Effector memory CD4-positive, alpha-beta T cell (primary cell): ENCODE measurements around the gene ANXA4.
A peak's percentile ranks its signal among the peaks of the same experiment; 100 is the strongest.

Experiments
- DNase-seq, 3 donors: peaks; one replicate each; pipeline ENCODE4 v3.0.0-alpha.2; 2020
- H3K27ac ChIP-seq: 2 replicates; pipeline ENCODE4 v1.7.0; 2013; ENCODE audit warnings: mild to moderate bottlenecking, low read length, moderate library complexity; ENCODE audit not compliant: insufficient read depth, poor library complexity, severe bottlenecking
- H3K27me3 ChIP-seq: replicated peaks from 2 replicates; pipeline ENCODE4 v1.7.0; 2013; ENCODE audit warnings: mild to moderate bottlenecking, low read length; ENCODE audit not compliant: insufficient read depth, control insufficient read depth, poor library complexity, severe bottlenecking
- H3K36me3 ChIP-seq: 2 replicates; pipeline ENCODE4 v1.7.0; 2013; ENCODE audit warnings: mild to moderate bottlenecking, low read length, moderate library complexity; ENCODE audit not compliant: control insufficient read depth, insufficient read depth
- H3K4me1 ChIP-seq: 2 replicates; pipeline ENCODE4 v1.7.0; 2013; ENCODE audit warnings: low read length, mild to moderate bottlenecking; ENCODE audit not compliant: control insufficient read depth, insufficient read depth, poor library complexity, severe bottlenecking
- H3K4me3 ChIP-seq: 2 replicates; pipeline ENCODE4 v1.7.0; 2013; ENCODE audit warnings: low read length, low read depth, mild to moderate bottlenecking; ENCODE audit not compliant: insufficient read depth, poor library complexity, severe bottlenecking
- H3K9me3 ChIP-seq: 2 replicates; pipeline ENCODE4 v1.7.0; 2013; ENCODE audit warnings: mild to moderate bottlenecking, low read length, moderate library complexity; ENCODE audit not compliant: control insufficient read depth

ANXA4 gene

DNA sequence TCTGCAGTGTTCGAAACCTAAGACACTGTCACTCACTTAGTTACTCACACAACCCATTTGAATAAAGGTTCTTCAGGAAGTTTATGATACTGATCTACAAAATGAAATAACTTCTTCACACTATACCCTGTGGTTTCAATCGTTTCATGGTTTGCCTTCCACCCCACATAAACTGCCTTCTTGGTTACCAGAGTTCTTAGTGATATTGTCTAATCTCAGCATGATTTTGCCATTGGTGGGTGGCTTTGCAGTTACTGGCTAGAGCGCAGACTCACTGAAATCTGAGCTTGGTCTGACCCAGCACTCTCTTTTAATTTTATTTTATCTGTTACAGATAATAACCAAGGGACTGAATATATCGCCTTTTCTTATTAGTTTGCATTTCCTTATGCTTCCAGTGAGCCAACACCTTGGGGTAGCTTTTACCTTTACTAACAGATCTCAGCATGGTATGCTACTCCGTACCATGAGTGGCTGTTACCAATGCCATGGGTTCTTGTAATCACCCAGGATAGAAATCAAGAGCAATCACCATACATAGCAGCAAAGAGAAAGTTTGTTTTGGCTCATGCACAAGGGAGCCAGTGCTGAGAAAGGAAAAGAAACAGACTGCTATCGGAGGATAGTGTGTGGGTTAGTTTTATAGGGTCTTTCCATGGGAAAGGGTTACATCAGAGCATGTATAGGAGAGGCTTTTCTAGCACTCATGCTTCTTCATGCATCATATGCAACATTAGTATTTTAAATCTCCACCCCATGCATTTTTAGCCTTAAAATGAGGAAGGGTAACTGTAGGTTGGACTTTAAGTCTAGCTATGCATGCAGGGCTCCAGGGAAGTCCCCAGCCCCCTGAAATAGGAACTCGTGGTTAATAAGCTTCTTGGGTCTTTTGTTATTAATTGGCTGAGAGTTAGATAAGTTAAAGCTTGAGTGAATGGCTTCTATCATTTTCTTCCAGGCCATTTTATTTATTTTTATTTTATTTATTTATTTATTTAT lies 33.3 kb downstream of the ANXA4 start:
- Histone ChIP-seq H3K4me3 (no peak overlapping the region), H3K27ac (no peak overlapping the region), H3K9me3 (no peaks in the 10 kb centered on the region), H3K36me3 (no peaks in the 10 kb centered on the region), H3K27me3 (no peaks in the 10 kb centered on the region), H3K4me1 (peaks cover 9% of the 10 kb centered on the region)
- DNase-seq: peak in 1 of 3 donors; percentile 5

DNA sequence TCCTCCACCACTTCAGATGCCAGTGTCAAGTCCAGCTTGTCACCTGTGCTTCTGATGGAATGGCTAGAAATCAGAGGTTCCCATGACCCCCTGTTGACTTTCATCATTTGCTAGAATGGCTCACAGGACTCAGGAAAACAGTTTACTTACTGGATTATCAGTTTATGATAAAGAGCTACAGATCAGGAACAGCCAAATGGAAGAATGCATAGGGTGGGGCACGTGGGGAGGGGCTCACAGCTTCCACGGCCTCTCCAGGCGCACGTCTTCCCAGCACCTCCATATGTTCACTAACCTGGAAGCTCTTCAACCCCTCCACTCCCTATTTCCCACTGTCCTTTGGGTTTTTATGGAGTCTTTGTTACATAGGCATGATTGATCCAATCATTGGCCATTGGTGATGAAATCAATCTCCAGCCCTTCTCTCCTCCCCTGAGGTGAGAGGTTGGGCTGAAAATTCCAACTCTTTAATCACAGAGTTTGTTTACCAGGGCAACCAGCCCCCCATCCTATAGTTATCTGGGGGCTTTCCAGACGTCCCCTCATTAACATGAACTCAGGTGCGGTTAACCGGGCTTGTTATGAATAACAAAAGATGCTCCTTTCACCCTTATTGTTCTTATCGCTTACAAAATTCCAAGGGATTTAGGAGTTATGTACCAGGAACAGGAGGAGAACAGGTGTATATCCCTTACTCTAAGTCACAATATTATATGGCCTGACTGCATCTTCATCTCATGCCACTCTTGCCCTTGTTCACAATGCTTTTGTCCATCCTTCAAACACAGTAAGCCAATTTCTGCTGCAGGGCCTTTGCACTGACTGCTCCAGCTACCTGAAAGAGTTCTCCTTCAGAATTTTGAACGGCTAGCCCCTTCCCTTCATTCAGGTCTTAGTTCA lies 35.2 kb downstream of the ANXA4 start:
- no peaks in the 10 kb centered on the region for H3K9me3 ChIP-seq
- H3K4me3 ChIP-seq: no peak overlapping the region
- H3K4me1 ChIP-seq: peaks cover 9% of the 10 kb centered on the region
- DNase-seq: no peak
- no peaks in the 10 kb centered on the region for H3K27me3 ChIP-seq
- no peak overlapping the region for H3K27ac ChIP-seq
- H3K36me3 ChIP-seq: no peaks in the 10 kb centered on the region

DNA sequence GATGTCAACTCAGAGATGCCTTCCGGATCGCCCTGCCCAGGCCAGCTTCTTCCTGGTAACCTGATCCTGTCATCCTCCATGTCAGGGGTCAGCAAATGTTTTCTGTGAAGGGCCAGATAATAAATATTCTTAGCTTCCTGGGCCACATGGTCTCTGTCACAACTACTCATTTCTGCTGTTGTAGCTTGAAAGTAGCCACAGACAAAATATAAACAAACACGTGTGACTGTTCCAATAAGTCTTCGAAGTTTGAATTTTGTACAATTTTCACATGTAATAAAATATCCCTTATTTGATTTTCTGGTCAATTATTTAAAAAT lies 35.8 kb downstream of the ANXA4 start:
- no peaks in the 10 kb centered on the region for H3K36me3 ChIP-seq

DNA sequence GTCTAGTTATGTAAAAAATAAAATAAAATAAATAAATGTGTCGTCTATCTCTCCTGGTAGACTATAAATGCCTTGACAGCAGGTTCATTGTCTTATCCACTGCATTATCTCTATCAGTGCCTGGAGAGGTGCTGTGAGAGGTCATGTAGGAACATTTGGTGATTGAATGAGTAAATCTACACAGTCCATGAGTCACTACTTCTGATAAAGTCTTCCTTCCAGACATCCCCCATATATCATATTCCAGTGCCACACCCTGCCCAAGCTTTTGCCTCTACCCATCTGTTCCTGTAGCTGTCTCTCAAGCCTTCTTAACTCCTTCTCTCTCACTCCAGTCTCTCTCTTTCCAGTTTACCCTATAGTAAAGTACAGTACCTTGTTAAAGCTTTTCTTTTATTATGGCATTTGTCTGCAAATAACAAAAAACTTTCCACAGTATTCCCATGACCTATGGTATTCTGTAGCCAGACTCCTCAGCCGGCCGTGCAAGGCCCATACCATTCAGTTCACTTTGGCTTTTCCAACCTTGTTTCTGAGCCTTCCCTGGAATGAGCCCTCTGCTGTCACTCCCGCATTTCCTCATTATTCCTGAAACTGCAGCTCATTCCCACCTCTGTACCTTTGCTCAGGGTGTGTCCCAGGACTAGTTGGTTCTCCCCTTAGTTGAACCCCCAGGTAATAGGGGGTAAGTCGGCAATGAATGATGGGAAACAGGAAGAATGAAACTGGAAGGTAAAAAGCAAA lies 37.5 kb downstream of the ANXA4 start:
- no peak for DNase-seq
- H3K9me3 ChIP-seq: no peaks in the 10 kb centered on the region

More for the DNA sequence above, 35.8 kb downstream of the ANXA4 start:
- no peaks in the 10 kb centered on the region for H3K9me3 ChIP-seq
- no peak overlapping the region for H3K4me3 ChIP-seq
- H3K27ac ChIP-seq: no peak overlapping the region
- H3K27me3 ChIP-seq: no peaks in the 10 kb centered on the region
- no peak for DNase-seq
- H3K4me1 ChIP-seq: peaks cover 9% of the 10 kb centered on the region

DNA sequence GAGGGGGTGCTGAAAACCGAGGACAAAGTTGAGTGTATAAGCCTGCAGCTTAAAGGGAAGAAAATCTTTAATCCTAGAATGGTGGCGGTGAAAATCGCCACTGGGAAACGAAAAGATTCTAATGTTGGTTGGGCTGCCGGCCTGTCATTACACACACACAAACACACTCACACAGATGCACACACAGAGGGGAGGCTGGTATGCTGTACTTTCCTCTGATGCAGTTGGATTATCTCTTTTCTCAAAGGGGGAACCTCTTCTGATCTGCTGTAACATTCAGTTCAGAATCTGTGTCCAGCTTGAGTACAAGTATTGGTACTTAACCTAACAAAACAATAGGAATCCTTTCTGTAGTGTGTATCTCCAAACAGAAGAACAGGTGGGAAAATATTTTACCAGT lies 39.0 kb downstream of the ANXA4 start:
- H3K27ac ChIP-seq: no peak overlapping the region
- no peaks in the 10 kb centered on the region for H3K27me3 ChIP-seq
- no peak for DNase-seq
- no peaks in the 10 kb centered on the region for H3K36me3 ChIP-seq
- H3K9me3 ChIP-seq: no peaks in the 10 kb centered on the region
- H3K4me1 ChIP-seq: no peaks in the 10 kb centered on the region
- H3K4me3 ChIP-seq: no peak overlapping the region

More for the DNA sequence above, 37.5 kb downstream of the ANXA4 start:
- H3K4me3 ChIP-seq: no peak overlapping the region
- peaks cover 9% of the 10 kb centered on the region for H3K4me1 ChIP-seq
- no peaks in the 10 kb centered on the region for H3K27me3 ChIP-seq
- H3K36me3 ChIP-seq: no peaks in the 10 kb centered on the region
- no peak overlapping the region for H3K27ac ChIP-seq

DNA sequence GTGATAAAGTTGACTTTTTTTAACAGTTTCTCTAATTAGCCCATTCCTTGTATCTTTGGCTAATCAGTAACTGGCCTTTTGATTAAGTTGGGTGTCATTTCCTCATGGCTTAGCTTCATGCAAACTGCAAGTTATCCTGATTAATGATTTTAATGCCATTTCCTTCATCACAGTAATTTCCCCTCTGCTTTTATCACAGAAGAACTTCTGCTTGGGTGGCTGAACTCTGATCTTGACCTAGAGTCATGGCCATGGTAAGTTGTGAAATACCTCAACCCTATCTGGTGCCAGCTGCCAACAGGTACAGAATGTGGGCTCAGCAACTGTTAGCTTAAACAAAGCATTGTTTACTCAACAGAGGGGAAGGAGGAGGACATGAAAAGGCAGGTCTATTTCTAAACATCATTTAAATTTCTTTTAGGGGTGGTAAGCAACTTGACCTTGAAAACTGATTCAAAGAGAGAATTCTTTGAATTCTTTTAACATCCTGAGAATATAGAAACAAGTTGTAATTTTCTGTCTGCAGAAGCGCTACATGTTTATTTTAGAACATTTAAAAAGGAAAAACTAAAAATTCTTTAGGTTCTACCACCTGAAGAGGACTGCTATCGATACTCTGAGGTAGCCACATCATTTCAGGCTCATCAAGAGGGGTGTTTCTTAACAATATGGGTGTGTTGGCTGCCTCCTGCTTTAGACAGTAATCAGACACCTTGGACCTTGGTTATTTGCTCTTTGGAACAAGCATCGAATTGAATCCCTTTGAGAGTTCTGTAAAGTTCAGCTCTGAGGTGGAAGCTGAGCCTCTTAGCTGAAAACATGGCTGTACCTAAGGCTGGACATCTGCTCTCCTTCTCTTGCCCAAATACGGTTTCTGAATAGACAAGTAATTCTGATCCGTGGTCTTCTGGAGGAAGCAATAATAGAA lies 39.7 kb downstream of the ANXA4 start:
- DNase-seq: no peak
- Histone ChIP-seq H3K27me3 (no peaks in the 10 kb centered on the region), H3K4me3 (no peak overlapping the region), H3K27ac (no peak overlapping the region), H3K36me3 (no peaks in the 10 kb centered on the region), H3K4me1 (no peaks in the 10 kb centered on the region), H3K9me3 (no peaks in the 10 kb centered on the region)

DNA sequence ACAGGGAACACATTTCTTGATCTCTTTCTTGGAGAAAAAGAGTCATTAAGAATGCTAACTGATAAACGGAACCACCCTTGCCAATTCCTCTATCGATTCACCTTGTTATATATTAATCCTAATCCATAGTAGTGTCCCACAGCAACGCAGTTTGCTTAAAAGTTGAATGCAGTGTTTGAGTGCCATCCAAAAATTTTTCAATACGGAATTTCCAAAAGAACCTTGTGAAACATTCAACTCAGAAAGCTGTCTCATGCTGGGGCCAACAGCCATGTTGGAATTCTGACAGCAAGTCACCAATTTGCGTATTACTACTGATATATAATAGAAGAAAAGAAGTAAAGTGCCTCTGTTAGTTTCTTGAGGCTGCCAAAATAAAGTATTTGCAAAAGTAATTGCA lies 42.3 kb downstream of the ANXA4 start:
- H3K27ac ChIP-seq: no peak overlapping the region
- no peaks in the 10 kb centered on the region for H3K9me3 ChIP-seq
- no peaks in the 10 kb centered on the region for H3K36me3 ChIP-seq
- no peak for DNase-seq
- no peaks in the 10 kb centered on the region for H3K27me3 ChIP-seq
- no peaks in the 10 kb centered on the region for H3K4me1 ChIP-seq
- H3K4me3 ChIP-seq: no peak overlapping the region

DNA sequence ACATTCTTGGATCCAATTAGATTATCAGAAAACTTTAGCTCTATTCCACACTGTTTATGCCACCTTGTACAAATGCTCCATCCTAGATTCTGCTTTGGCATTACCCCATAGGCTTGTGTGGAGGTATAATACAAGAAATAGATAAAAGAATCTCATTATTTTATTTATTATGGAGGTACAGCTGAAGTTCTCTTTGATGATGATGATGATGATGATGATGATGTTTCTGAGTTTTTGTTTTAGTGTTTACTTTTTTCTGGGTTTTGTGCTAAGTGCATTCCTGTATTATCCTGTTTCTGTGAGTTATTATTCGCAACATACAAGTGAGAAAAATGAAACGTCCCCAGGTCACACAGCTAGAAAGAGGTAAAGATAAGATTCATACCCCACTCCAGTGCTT lies 43.4 kb downstream of the ANXA4 start:
- Histone ChIP-seq H3K27me3 (no peaks in the 10 kb centered on the region), H3K9me3 (no peaks in the 10 kb centered on the region), H3K27ac (no peak overlapping the region), H3K36me3 (no peaks in the 10 kb centered on the region), H3K4me3 (no peak overlapping the region), H3K4me1 (no peaks in the 10 kb centered on the region)
- no peak for DNase-seq

DNA sequence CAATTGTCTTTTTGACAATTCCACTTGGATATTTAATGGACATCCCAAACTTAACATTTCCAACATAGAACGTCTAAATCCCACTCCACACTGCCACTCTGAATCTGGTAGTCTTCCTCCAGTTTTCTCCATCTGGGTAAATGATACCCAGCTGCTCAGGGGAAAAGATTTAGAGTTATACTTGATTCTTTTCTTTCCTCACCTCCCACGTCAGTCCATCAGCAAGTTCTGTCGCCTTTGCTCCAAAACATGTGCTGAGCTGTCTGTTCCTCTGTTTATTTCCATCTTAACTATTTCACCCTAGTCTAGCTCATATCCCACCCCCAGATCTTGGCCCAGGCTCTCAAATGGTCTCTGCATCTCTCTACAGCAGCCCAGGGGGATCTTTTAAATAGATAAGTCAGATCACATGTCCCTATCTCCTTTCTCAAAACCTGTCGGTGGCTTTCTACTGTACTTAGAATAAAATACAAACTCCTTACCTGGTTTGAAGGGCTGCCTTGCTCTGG lies 44.2 kb downstream of the ANXA4 start:
- DNase-seq: no peak
- Histone ChIP-seq H3K4me3 (no peak overlapping the region), H3K27ac (no peak overlapping the region), H3K9me3 (no peaks in the 10 kb centered on the region), H3K4me1 (no peaks in the 10 kb centered on the region), H3K27me3 (no peaks in the 10 kb centered on the region), H3K36me3 (no peaks in the 10 kb centered on the region)
